ENCODE measurements around the gene DOCK11. TPM values are rescaled to one million over a fixed set of nuclear protein-coding genes. Genes with fewer than 3 reads are reported as not detected.
"Not testable (repeated sequence)": the region's sequence is repeated elsewhere in the genome, so short reads cannot be mapped to it uniquely, and the experiment has no call there.

DOCK11 gene
- total and polyA plus RNA-seq, 4 donors, result 16.2 to 35.9 (median 16.7) TPM

GRCh38 chrX:118480172-118480571 is 15.4 kb upstream of the DOCK11 start:
- Histone ChIP-seq H3K9me3 (ENCODE audit: control insufficient read depth, insufficient read depth, low read length) (no peaks in the 10 kb centered on the region), H3K27ac (ENCODE audit: low read depth, low read length) (no peak overlapping the region), H3K4me3 (ENCODE audit: low read depth, low read length) (no peak overlapping the region), H3K36me3 (ENCODE audit: control insufficient read depth, insufficient read depth, low read length) (no peaks in the 10 kb centered on the region), H3K27me3 (ENCODE audit: control insufficient read depth, insufficient read depth, low read length) (no peaks in the 10 kb centered on the region), H3K4me1 (ENCODE audit: control insufficient read depth, insufficient read depth, low read length) (no peaks in the 10 kb centered on the region)
- WGBS (ENCODE audit: insufficient coverage), result no CpG with 5 or more reads among the region's 1 CpG
- peak in 1 of 6 donors; percentile 59 for DNase-seq (ENCODE audit: low read depth in 4 of 6, low spot score in 6 of 6)

GRCh38 chrX:118482384-118482783 is 13.2 kb upstream of the DOCK11 start:
- H3K27me3 ChIP-seq (ENCODE audit: control insufficient read depth, insufficient read depth, low read length); H3K4me1 ChIP-seq (ENCODE audit: control insufficient read depth, insufficient read depth, low read length); H3K9me3 ChIP-seq (ENCODE audit: control insufficient read depth, insufficient read depth, low read length); H3K36me3 ChIP-seq (ENCODE audit: control insufficient read depth, insufficient read depth, low read length); DNase-seq (ENCODE audit: low read depth in 4 of 6, low spot score in 6 of 6); H3K27ac ChIP-seq (ENCODE audit: low read depth, low read length); H3K4me3 ChIP-seq (ENCODE audit: low read depth, low read length): not testable (repeated sequence)
- 65% methylated on average over 4 of the region's 4 CpGs for WGBS (ENCODE audit: insufficient coverage)

DNA sequence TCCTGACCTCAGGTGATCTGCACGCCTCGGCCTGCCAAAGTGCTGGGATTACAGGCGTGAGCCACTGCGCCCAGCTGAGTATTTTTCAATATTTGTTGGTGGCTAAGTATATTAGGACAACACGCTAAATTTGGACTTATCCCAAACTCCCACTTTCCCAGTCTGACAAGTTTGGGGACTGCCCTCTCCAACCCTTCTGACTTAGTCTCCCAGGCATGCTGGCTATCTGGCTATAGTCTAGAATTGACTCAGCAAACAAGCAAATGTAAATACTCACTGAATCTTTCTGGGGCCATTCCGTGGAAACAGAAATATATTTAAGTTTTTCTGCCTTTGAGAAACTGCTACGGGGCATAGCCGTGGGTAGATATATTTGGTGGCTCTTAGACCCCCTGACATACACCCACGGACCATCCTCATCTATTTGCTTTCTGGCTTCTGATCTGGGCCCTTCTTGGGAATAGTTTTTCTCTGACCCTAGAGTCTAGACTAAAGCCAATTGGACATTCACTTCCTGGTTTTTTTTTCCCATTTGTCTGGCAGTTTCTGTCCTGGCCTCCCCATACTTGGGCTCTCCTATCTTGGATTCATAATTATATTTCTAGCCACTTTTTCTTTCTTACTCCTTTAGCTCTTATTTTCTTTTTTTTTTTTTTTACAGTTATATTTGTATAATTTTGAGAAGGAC is 11.3 kb upstream of the DOCK11 start:
- Histone ChIP-seq H3K4me1 (ENCODE audit: control insufficient read depth, insufficient read depth, low read length) (no peaks in the 10 kb centered on the region), H3K4me3 (ENCODE audit: low read depth, low read length) (no peak overlapping the region), H3K36me3 (ENCODE audit: control insufficient read depth, insufficient read depth, low read length) (no peaks in the 10 kb centered on the region), H3K27me3 (ENCODE audit: control insufficient read depth, insufficient read depth, low read length) (no peaks in the 10 kb centered on the region), H3K9me3 (ENCODE audit: control insufficient read depth, insufficient read depth, low read length) (no peaks in the 10 kb centered on the region), H3K27ac (ENCODE audit: low read depth, low read length) (no peak overlapping the region)
- WGBS (ENCODE audit: insufficient coverage), result 80% methylated on average over 3 of the region's 9 CpGs
- DNase-seq (ENCODE audit: low read depth in 4 of 6, low spot score in 6 of 6), result no peak

- not testable (repeated sequence) for H3K36me3 ChIP-seq (ENCODE audit: control insufficient read depth, insufficient read depth, low read length); H3K9me3 ChIP-seq (ENCODE audit: control insufficient read depth, insufficient read depth, low read length); H3K4me3 ChIP-seq (ENCODE audit: low read depth, low read length); DNase-seq (ENCODE audit: low read depth in 4 of 6, low spot score in 6 of 6); H3K27me3 ChIP-seq (ENCODE audit: control insufficient read depth, insufficient read depth, low read length); H3K4me1 ChIP-seq (ENCODE audit: control insufficient read depth, insufficient read depth, low read length); H3K27ac ChIP-seq (ENCODE audit: low read depth, low read length)
- WGBS (ENCODE audit: insufficient coverage), result no CpG with 5 or more reads among the region's 1 CpG
Observed at GRCh38 chrX:118486693-118487092, 8.9 kb upstream of the DOCK11 start.

GRCh38 chrX:118493016-118493415 is 2.6 kb upstream of the DOCK11 start:
- no peak overlapping the region for H3K27ac ChIP-seq (ENCODE audit: low read depth, low read length)
- peak in 1 of 6 donors; percentile 53 for DNase-seq (ENCODE audit: low read depth in 4 of 6, low spot score in 6 of 6)
- H3K4me1 ChIP-seq (ENCODE audit: control insufficient read depth, insufficient read depth, low read length), result peaks cover 10% of the 10 kb centered on the region
- no peaks in the 10 kb centered on the region for H3K9me3 ChIP-seq (ENCODE audit: control insufficient read depth, insufficient read depth, low read length)
- H3K36me3 ChIP-seq (ENCODE audit: control insufficient read depth, insufficient read depth, low read length), result no peaks in the 10 kb centered on the region
- no peak overlapping the region for H3K4me3 ChIP-seq (ENCODE audit: low read depth, low read length)
- H3K27me3 ChIP-seq (ENCODE audit: control insufficient read depth, insufficient read depth, low read length), result peaks cover 11% of the 10 kb centered on the region
- WGBS (ENCODE audit: insufficient coverage), result 75% methylated on average over 3 of the region's 3 CpGs

- no peak overlapping the region for H3K27ac ChIP-seq (ENCODE audit: low read depth, low read length)
- no peak overlapping the region for H3K4me3 ChIP-seq (ENCODE audit: low read depth, low read length)
- no CpG with 5 or more reads among the region's 3 CpGs for WGBS (ENCODE audit: insufficient coverage)
- no peaks in the 10 kb centered on the region for H3K36me3 ChIP-seq (ENCODE audit: control insufficient read depth, insufficient read depth, low read length)
- H3K9me3 ChIP-seq (ENCODE audit: control insufficient read depth, insufficient read depth, low read length), result no peaks in the 10 kb centered on the region
- H3K4me1 ChIP-seq (ENCODE audit: control insufficient read depth, insufficient read depth, low read length), result peaks cover 10% of the 10 kb centered on the region
- DNase-seq (ENCODE audit: low read depth in 4 of 6, low spot score in 6 of 6), result no peak
- peaks cover 11% of the 10 kb centered on the region for H3K27me3 ChIP-seq (ENCODE audit: control insufficient read depth, insufficient read depth, low read length)
Observed at GRCh38 chrX:118493653-118494297, 1.8 kb upstream of the DOCK11 start.

GRCh38 chrX:118495958-118496762 is 545 bp downstream of the DOCK11 start:
- WGBS (ENCODE audit: insufficient coverage), result 24% methylated on average over 72 of the region's 81 CpGs
- Histone ChIP-seq H3K4me1 (ENCODE audit: control insufficient read depth, insufficient read depth, low read length) (peaks cover 10% of the 10 kb centered on the region), H3K27me3 (ENCODE audit: control insufficient read depth, insufficient read depth, low read length) (peaks cover 11% of the 10 kb centered on the region), H3K36me3 (ENCODE audit: control insufficient read depth, insufficient read depth, low read length) (no peaks in the 10 kb centered on the region), H3K27ac (ENCODE audit: low read depth, low read length) (no peak overlapping the region), H3K4me3 (ENCODE audit: low read depth, low read length) (peak overlapping the region; percentile 57), H3K9me3 (ENCODE audit: control insufficient read depth, insufficient read depth, low read length) (no peaks in the 10 kb centered on the region)
- DNase-seq (ENCODE audit: low read depth in 4 of 6, low spot score in 6 of 6), result peak in 3 of 6 donors; percentile 6 to 69 (median 45)

- Histone ChIP-seq H3K36me3 (ENCODE audit: control insufficient read depth, insufficient read depth, low read length) (no peaks in the 10 kb centered on the region), H3K4me1 (ENCODE audit: control insufficient read depth, insufficient read depth, low read length) (peaks cover 10% of the 10 kb centered on the region), H3K27me3 (ENCODE audit: control insufficient read depth, insufficient read depth, low read length) (peaks cover 11% of the 10 kb centered on the region), H3K9me3 (ENCODE audit: control insufficient read depth, insufficient read depth, low read length) (no peaks in the 10 kb centered on the region), H3K27ac (ENCODE audit: low read depth, low read length) (no peak overlapping the region), H3K4me3 (ENCODE audit: low read depth, low read length) (peak overlapping the region; percentile 57)
- DNase-seq (ENCODE audit: low read depth in 4 of 6, low spot score in 6 of 6), result peak in 1 of 6 donors; percentile 6
- 21% methylated on average over 9 of the region's 13 CpGs for WGBS (ENCODE audit: insufficient coverage)
Observed at GRCh38 chrX:118496763-118497079, 1.1 kb downstream of the DOCK11 start.

DNA sequence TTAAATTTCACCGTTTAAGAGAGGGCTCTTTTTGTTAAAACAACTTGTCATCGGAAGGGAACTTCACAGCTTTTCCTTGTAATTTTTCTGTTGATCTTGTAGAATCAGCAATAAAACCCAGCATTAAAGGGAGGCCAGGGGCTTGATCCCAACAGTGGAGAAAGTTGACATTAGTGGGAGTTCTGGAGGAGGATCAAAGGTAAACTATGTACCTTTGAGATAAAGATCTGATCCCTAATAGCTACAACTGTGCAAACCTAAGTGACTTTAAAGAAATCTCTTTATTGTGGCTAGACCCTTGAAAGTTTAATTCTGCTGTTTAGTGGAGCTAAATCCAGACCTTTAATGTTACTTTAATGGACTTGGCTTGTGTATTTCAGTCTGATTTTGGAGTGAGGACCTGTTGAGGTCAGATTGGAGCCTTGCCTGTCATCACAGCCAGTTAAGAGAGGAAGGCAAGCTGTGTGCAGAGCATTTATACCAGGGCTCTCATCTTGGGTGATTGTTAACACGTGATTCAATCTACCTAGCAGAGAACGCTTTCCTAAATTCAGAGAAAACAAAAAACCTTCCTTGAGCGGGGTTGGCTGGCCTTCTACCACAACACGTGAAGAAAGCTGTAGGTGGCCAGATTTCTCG is 1.7 kb downstream of the DOCK11 start:
- Histone ChIP-seq H3K27ac (ENCODE audit: low read depth, low read length) (no peak overlapping the region), H3K9me3 (ENCODE audit: control insufficient read depth, insufficient read depth, low read length) (no peaks in the 10 kb centered on the region), H3K4me1 (ENCODE audit: control insufficient read depth, insufficient read depth, low read length) (peaks cover 10% of the 10 kb centered on the region), H3K27me3 (ENCODE audit: control insufficient read depth, insufficient read depth, low read length) (peaks cover 11% of the 10 kb centered on the region), H3K36me3 (ENCODE audit: control insufficient read depth, insufficient read depth, low read length) (no peaks in the 10 kb centered on the region), H3K4me3 (ENCODE audit: low read depth, low read length) (peak overlapping the region; percentile 57)
- DNase-seq (ENCODE audit: low read depth in 4 of 6, low spot score in 6 of 6), result peak in 1 of 6 donors; percentile 28
- WGBS (ENCODE audit: insufficient coverage), result 50% methylated on average over 2 of the region's 7 CpGs

Data from spinal cord (tissue), 10 donors.